T-helper 2 cell (primary cell): ENCODE results near the gene SHANK1.
"Not testable (repeated sequence)": the region's sequence is repeated elsewhere in the genome, so short reads cannot be mapped to it uniquely, and the experiment has no call there.

Source experiments
- DNase-seq, 5 experiments: peaks; one replicate each; pipeline versions ENCODE4 v3.0.0 to v3.0.0-alpha.2; 2012 to 2022
- total RNA-seq, 2 donors: gene quantifications; one replicate each; lab custom pipeline; 2026; lab: John Stamatoyannopoulos, UW

Gene SHANK1
- total RNA-seq, result 0.20 to 0.31 reads per million in 2 donors

DNA sequence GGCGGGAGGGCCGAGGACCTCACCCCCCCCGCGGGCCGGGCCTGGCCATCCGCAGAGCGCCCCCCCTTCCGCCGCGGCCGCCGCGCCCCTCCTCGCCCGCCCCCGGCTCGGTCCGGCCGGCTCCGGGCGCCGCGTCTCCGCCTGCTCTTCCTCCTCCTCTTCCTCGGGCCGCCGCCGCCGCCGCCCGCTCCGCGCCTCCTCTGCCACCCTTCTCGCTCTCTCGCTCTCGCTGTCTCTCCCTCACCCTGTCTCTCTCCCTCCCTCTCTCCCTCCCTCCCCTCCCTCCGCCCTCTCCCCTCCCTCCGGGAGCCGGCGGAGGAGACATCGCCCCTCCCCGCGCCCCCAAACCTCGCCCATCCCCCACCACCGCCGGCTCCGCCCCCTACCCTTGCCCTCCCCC, at the start of gene SHANK1:
Gene SHANK1, minus strand, starts transcription at position 237 of the 400 bp plus-strand sequence. CDS start 2,883 bp downstream, outside the sequence.
- DNase-seq, result no peak

DNA sequence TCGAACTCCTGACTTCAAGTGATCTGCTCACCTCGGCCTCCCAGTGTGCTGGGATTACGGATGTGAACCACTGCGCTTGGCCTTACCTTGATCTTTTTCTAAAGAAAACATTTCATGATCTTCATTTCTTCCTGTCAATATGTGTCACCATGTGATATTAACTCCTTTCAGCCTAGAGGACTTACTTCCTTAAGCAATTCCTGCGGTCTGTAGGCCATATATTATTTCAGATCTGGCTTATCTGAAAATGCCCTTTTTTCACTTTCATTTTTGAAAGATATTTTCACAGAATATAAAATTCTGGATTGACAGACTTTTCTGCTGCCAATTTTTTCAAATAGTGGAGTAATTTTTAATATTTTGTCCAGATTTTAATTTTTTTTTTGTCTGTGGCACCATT, 48.7 kb upstream of the SHANK1 start:
- DNase-seq, result no peak

DNA sequence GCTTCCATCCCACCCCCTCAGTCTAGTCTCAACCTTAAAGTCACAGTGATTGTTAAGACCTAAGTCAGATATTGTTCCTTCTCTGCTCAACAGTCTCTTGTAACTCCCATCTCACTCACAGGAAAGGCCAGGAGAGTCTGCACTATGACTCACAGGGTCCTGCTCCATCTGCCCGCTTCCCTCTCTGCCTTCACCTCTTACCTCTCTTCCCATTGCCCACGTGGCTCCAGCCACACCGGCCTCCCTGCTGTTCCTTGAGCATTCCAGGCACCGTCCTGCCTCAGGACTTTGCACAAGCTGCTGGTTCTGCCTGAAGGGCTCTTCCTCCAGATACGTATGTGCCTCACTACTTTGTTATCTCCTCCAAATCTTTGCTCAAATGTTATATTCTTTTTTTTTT, 47.7 kb upstream of the SHANK1 start:
- DNase-seq, result not testable (repeated sequence)

DNA sequence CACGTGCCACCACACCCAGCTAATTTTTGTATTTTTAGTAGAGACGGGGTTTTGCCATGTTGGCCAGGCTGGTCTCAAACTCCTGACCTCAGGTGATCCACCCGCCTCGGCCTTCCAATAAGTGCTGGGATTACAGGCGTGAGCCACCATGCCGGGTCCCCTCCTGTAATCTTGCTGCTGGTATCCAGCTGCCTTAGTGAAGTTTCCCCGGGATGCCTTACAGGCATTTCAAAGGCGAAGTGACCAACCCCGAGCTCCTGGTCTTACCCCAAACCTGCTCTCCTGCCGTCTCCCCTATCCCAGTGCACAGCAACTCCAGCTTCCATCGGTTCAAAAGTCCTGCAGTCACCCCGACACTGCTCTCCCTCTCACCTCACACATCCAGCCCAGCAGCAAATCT, 47.1 kb upstream of the SHANK1 start:
- DNase-seq, result not testable (repeated sequence)

DNA sequence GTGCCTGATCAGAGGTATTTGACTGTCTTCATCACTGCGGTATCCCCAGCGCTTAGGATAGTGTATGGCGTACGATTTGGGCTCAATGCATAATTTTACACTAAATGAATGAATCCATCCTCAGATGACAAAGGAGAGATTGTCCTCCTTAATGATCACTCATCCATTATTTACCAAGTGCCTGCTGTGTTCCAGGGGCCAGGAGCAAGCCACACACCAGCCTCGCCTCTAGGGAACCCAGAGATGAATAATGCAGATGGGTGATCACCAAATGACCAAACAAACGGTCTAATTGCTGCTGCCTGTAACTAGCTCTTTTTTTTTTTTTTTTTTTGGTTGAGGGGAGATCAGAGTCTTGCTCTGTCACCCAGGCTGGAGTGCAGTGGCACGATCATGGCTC, 44.8 kb upstream of the SHANK1 start:
- no peak for DNase-seq

DNA sequence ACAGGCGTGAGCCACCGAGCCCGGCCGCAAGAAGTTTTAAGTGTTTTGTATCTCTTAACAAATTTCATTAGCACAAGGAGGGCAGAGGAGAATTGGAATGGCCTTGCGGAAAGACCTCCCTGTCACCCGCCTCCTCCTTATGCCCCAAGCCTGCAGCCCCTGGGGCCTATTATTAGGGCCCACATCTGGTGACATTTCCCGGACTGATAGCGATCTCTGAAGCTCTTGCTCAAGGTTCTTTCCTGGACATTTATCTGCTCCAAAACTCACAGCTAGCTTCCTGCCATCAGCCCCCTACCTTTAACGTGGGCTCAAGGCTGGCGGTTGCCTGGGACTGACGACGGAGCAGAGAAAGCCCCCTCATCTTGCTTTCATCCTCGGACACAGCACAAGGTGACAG, 43.9 kb upstream of the SHANK1 start:
- not testable (repeated sequence) for DNase-seq

DNA sequence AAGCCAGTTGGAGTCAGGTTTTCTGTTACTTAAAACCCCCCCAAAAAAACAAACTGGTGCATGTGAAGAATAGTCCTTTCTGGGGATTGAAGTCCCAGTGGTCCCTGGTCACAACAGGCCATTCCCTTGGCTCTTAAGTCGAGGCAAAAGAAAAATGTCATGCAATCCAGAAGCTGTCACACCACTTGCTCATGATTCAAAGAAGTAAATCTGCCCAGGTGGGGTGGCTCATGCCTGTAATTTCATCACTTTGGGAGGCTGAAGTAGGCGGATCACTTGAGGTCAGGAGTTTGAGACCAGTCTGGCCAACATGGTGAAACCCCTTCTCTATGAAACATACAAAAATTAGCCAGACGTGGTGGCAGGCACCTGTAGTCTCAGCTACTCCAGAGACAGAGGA, 41.9 kb upstream of the SHANK1 start:
- not testable (repeated sequence) for DNase-seq

DNA sequence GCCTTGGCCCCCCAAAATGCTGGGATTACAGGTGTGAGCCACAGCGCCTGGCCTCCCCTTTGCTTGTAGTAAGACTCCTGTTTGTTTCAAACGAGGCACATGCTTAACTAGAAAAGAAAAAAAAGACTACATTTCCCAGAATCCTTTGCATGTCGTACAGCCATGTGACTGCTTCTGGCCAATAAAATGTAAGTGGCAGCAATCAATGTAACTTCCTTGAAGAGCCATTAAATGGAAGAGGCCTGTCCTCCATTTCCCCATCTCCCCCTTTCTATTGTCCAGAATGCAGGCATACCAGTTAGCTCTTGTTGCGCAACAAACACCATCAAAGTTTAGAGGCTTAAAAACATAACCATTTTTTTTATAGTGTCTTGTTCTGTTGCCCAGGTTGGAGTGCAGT, 40.3 kb upstream of the SHANK1 start:
- peak in 1 of 5 experiments; percentile 27 for DNase-seq

DNA sequence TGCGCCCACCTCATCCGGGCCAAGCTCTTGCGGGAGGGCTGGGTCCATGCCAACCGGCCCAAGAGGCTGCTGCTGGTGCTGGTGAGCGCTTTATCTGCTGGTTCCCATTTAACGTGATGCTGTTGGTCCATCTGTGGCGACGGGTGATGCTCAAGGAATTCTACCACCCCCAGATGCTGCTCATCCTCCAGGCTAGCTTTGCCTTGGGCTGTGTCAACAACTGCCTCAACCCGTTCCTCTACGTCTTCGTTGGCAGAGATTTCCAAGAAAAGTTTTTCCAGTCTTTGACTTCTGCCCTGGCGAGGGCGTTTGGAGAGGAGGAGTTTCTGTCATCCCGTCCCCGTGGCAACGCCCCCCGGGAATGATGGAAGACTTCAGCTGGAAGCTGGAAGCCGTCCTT, 39.5 kb upstream of the SHANK1 start:
- not testable (repeated sequence) for DNase-seq

DNA sequence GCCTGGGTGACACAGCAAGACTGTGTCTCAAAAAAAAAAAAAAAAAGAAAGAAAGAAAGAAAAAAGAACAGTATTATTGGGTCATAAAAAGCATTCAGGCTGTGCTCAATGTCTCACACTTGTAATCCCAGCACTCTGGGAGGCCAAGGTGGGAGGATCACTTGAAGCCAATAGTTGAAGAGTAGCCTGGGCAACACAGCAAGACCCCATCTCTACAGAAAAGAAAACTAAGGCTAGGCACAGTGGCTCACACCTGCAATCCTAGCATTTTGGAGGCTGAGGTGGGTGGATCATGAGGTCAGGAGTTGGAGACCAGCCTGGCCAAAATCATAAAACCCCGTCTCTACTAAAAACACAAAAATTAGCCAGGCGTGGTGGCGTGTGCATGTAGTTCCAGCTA, 38.0 kb upstream of the SHANK1 start:
- not testable (repeated sequence) for DNase-seq

DNA sequence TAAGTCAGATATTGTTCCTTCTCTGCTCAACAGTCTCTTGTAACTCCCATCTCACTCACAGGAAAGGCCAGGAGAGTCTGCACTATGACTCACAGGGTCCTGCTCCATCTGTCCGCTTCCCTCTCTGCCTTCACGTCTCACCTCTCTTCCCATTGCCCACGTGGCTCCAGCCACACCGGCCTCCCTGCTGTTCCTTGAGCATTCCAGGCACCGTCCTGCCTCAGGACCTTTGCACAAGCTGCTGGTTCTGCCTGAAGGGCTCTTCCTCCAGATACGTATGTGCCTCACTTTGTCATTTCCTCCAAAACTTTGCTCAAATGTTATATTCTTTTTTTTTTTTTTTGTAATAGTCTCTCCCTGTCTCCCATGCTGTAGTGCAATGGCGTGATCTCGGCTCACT, 36.6 kb upstream of the SHANK1 start:
- DNase-seq, result not testable (repeated sequence)

DNA sequence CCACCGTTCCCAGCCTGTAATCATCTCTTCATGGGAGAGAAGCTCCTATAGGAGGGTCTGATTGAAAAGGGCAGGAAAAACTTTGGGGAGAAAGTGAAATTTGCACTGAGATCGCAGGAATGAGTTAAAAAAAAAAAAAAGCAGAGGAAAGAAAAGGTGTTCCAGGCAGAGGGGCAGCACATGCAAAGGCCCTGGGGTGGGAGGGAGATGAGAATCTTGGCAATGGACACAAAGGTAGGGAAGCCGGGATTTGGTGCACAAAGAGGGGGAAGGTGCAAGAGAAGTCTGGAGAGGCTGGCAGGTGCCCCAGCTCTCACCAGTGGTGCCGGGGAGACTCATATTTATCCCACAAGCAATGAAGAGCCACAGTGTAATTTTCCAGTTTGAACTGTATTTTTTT, 34.3 kb upstream of the SHANK1 start:
- DNase-seq, result no peak

DNA sequence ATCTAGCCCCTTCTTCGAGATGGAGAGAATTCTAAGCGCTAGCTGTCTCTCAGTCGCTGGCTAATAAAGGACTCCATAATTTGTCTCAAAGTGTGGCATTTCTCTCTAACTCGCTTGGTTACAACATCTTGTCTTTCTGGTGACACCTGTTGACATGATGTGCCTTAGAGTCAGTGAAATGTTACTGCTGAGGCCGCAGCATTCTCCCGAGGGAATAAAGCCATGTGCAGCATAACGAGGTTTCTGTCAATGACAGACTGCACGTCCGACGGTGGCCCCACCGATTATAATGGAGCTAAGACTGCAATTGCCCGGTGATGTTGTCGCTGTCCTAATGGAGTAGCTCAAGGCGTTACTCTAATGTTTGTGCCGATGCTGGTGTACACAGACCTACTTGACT, 30.4 kb upstream of the SHANK1 start:
- no peak for DNase-seq

DNA sequence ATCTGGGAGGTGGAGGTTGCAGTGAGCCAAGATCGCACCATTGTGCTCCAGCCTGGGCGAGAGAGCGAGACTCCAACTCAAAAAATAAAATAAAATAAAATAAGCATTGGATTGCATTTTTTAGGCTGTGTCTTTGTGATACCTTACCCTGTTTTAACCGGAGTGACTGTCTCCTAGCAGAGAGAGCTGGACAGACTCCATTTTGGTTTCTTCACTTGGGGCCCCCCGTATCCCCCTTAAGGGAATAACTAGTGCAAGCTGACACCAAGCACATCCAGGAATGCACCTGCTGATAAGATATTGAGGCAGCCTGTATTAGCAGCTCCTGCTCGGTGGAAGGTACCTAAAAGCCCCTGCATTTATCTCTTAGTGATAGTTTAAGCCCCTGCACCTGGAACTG, 29.9 kb upstream of the SHANK1 start:
- DNase-seq, result no peak

DNA sequence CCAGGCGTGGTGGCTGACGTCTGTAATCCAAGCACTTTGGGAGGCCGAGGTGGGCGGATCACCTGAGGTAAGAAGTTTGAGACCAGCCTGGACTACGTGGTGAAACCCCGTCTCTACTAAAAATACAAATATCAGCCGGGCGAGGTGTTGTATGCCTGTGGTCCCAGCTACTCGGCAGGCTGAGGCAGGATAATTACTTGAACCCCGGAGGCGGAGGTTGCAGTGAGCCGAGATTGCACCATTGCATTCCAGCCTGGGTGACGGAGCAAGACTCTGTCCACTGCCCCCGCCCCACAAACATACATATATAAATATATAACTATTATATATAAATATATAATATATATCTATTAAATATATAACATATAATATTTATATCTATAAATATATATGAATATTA, 27.5 kb upstream of the SHANK1 start:
- DNase-seq, result not testable (repeated sequence)

DNA sequence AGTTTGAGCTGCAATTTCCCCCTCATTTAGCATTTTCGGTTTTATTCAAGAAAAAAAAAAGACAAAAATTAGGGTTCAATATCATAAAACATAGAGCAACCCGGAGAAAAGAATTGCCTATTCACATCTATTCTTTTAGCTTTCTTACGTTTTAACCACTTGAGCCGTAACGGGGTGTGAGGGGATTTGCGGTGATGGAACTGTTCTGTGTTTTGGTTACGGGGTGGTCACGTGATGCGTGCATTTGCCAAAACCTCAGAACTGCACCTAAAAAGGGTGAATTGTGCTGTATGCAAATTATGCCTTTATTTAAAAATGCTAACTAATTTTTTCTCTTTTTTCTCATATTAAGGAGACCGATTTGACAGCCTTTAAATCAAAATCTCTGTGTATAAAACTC, 25.6 kb upstream of the SHANK1 start:
- DNase-seq, result no peak

DNA sequence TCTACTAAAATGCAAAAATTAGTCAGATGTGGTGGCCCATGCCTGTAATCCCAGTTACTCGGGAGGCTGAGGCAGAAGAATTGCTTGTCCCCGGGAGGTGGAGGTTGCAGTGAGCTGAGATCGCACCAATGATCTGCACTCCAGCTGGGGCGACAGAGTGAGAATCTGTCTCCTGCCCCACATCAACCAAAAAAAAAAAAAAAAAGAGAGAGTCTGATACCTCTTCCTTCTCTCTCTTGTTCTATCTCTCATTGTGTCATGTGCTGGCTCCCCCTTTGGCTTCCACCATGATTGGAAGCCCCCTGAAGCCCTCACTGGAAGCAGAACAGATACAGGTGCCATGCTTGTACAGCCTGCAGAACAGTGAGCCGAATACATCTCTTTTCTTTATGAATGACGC, 23.9 kb upstream of the SHANK1 start:
- no peak for DNase-seq

DNA sequence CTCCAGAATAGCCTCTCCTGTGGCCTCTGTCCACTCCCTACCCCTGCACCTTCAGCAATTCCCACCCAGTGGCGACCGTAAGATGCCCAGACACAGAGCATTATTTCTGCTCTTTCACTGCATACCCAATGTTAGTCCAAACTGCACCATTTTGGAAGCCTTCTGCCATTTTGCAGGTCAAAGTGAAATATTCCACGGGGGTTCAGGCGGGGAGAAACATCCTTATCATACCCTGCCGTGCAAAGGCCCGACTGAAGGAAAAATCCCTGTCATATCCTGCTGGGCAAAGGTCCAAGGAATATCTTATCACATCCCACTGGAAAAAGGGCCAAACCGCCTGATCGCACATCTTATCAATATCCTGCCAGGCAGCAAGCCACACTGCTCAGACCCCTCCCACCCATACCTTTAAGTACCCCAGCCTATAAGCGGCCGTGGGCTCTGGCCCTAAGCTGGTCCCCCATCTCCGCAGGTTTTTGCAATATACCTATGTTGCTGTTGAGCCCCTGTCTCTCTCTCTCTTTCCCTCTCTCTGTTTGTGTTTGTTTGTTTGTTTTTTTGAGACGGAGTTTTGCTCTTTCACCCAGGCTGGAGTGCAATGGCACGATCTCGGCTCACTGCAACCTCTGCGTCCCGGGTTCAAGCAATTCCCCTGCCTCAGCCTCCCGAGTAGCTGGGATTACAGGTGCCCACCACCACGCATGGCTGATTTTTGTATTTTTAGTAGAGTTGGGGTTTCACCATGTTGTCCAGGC, 21.8 kb upstream of the SHANK1 start:
- DNase-seq, result no peak

DNA sequence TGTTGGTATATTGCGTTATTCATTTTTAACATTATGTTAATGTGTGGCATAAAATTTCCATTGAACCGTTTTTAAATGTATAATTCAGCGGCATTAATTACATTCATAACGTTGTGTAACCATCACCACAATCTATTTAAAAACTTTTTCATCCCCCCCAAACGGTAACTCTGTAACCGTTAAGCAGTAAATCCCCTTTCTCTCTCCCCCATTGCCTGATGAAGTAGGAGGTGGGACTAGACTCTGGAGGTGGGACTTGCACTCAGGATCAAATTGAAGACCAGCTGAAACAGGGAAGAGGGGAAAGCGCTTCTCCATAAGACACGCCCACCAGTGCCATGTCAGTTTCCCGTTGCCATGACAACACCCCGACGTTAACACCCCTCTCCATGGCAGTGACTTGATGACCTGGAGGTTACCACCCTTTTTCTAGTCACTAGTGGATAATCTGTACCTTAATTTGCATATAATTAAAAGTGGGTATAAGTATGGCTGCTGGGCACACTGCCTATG, 20.4 kb upstream of the SHANK1 start:
- DNase-seq, result no peak

DNA sequence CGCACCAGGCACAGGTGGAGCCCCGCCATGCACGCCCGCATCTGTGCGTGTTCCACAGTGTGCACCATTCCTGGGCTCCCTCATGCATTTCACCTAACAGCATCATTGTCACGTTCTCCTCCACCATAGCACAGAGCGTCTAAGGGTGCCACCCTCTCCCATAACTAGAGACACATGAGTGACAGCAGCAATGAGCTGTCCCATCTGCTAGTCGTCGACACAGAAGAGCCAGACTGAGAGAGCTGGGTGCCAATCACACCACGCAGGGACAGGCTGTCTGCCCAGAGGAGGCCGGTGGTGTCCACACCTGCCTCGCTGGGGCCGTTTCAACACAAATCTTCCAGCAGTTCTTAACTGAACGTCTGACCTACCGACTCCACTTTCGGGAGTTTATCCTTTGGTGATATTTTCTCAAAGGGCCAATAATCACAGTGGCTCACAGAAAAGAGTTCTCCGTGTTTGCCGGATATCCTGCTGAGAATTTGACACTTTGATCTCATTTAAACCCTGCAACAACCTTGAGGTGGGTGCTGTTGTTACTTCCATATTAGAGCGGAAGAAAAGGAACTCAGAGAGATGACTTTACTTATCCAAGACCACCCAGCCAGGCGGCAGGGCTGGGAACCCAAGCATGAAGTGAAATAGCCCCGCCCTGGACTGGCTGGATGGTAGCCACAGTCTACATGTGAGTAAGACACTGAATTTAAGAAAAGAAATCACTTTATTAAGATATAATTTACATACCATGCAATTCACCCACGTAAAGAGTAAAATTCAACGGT, 19.7 kb upstream of the SHANK1 start:
- DNase-seq, result no peak

DNA sequence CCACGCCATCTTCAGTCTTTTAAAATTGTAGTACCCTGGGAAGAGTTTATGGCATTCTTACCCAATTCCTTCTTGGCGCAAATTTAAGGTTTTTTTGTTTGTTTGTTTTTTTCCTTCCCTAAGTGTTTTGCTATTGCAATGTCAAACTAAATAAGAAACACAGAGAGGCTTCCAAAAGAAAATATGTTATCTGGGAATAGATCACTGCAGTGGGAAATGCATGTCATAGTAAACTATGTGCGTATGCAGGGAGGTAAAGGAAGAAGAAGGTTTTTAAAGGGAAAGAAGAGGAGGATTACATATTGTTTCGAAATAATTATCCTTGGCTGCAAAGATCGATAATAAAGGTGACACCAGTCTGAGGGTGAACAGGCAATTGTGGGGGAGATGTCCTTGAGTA, 16.7 kb upstream of the SHANK1 start:
- DNase-seq, result no peak

DNA sequence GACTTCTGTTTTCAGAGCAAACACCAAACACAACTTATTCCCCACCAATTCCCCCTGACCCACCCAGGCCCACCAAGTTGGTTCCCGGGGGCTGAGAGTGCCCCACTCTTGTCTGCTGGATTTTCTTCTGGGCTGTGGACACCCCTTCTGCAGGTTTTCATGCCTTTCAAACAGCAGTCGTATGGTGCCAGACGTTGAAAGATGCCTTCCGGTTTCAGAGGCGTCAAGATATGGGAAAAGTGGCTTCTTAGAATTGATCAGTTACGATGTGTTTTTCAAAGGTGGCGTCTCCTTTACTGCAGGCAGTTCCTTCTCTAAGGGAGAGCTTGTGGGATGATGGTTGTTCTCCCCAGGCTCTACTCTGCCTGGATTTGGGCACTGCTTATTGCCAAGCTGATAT, 16.3 kb upstream of the SHANK1 start:
- DNase-seq, result no peak

DNA sequence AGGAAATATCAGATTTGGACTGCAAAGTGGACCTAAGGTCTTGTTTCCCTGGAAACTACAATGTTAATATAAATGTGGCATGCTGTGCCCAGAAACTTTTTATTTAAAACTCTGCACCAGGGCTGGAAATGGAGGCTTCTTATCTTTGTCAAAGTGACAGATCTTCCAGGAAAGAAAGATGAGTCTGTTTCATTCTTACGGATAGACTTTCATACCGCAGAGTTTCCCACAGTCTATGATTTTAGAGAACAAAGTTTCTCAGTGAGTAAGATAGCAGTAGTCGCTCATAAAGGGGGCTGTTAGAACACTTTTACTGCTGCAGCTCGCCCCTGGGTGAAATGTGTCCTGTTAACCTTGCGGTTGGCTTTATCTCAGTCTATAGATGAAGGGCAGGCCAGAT, 10.3 kb upstream of the SHANK1 start:
- DNase-seq, result peak in 1 of 5 experiments; percentile 25
